ENCODE results near the gene FTH1. TPM values are rescaled to one million over a fixed set of nuclear protein-coding genes. Genes with fewer than 3 reads are reported as not detected.
A peak's percentile ranks its signal among the peaks of the same experiment; 100 is the strongest.

Gene FTH1
- total and polyA plus RNA-seq, 8 donors: 1,788 to 5,494 (median 2,077) TPM

DNA sequence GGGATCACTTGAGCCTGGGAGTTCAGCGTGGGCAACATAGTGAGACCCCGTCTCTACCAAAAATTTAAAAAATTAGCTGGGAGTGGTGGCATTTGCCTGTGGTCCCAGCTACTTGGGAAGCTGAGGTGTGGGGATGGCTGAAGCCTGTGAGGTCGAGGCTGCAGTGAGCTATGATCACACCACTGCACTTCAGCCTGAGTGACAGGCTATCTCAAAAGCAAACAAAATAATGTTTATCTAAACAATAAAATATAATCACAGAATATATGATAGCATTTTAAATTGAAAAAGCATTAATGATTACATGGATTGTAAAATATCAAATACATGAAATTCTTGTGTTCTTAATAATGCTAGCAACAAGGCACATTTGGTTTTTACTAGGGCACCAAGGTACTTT lies 14.6 kb downstream of the FTH1 start:
- no peak for TF ChIP-seq CTCF (IDR thresholded peaks at IDR 0.05)
- Histone ChIP-seq H3K4me1 (peaks cover 7 to 45% of the 10 kb centered on the region in 2 donors), H3K27ac (no peak overlapping the region), H3K4me3 (no peak overlapping the region), H3K36me3 (peaks cover 0 to 6% of the 10 kb centered on the region in 2 donors), H3K9me3 (no peaks in the 10 kb centered on the region), H3K27me3 (peaks cover 0 to 11% of the 10 kb centered on the region in 2 donors)
- intact Hi-C loops (cut with DNase I): loop anchor here in 1 of 2 donors (10.0 kb wide), 2 partner anchors 122 to 158 kb away; partner anchors contain the start of genes FEN1 and TMEM258
- DNase-seq (peak in 1 of 4 donors; percentile 14), ATAC-seq (no peak)

DNA sequence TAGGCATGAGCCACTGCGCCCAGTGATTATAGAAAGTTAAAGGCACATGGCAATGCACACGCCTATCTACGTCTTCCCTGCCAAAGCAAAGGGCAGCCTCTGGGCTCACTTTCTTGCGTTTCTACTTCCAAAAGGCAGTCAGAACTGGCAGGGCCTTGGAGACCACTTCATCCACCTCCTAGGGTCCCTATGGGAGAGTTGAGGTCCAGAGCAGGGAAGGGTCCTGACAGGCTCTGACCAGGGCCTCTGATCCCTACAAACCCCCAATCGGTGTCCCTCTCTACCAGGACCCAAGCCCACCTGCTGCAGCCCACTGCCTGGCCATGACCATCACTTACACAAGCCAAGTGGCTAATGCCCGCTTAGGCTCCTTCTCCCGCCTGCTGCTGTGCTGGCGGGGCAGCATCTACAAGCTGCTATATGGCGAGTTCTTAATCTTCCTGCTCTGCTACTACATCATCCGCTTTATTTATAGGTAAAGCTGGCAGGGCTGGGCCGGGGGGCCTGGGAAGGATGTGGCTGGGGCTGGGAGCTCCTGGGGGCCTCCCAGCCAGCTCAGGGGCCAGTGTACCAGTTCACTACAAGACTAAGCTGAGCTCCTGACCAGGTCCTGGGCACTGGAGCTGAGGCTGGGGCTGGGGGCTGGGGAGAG lies 15.8 kb downstream of the FTH1 start:
- no peak overlapping the region for H3K4me3 ChIP-seq
- ATAC-seq: no peak
- DNase-seq: peak in 1 of 4 donors; percentile 25
- H3K27me3 ChIP-seq: peaks cover 0 to 11% of the 10 kb centered on the region in 2 donors
- H3K4me1 ChIP-seq: peaks cover 7 to 43% of the 10 kb centered on the region in 2 donors
- intact Hi-C loops (cut with DNase I): loop anchor here in 1 of 2 donors (10.0 kb wide), 2 partner anchors 123 to 157 kb away; partner anchors contain the start of genes FEN1 and TMEM258
- TF ChIP-seq CTCF (IDR thresholded peaks at IDR 0.05): no peak
- H3K9me3 ChIP-seq: no peaks in the 10 kb centered on the region
- no peak overlapping the region for H3K27ac ChIP-seq
- no peaks in the 10 kb centered on the region for H3K36me3 ChIP-seq

DNA sequence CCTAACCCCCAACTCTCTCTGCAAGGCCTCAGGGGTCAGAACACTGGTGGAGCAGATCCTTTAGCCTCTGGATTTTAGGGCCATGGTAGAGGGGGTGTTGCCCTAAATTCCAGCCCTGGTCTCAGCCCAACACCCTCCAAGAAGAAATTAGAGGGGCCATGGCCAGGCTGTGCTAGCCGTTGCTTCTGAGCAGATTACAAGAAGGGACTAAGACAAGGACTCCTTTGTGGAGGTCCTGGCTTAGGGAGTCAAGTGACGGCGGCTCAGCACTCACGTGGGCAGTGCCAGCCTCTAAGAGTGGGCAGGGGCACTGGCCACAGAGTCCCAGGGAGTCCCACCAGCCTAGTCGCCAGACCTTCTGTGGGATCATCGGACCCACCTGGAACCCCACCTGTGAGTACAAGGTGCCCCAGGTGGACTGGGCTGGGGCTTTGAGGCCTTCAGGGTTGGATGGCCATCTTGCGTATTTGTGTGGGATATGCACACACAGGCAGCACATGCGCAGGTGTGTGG lies 17.3 kb downstream of the FTH1 start, which contains the start of gene BEST1:
TSS of gene BEST1 (plus strand) at position 317 of the 513 bp plus-strand sequence. CDS start 1,456 bp downstream, outside the sequence.
- H3K27me3 ChIP-seq: peaks cover 0 to 1% of the 10 kb centered on the region in 2 donors
- ATAC-seq (no peak), DNase-seq (peak in 1 of 4 donors; percentile 12)
- H3K4me3 ChIP-seq: no peak within 1 kb of the TSS
- no peaks in the 10 kb centered on the region for H3K36me3 ChIP-seq
- no peak for TF ChIP-seq CTCF (IDR thresholded peaks at IDR 0.05)
- intact Hi-C loops (cut with DNase I): loop anchor here in 1 of 2 donors (10.0 kb wide), 2 partner anchors 125 to 155 kb away; partner anchors contain the start of genes FEN1 and TMEM258
- no peaks in the 10 kb centered on the region for H3K9me3 ChIP-seq
- peaks cover 0 to 37% of the 10 kb centered on the region in 2 donors for H3K4me1 ChIP-seq
- H3K27ac ChIP-seq: peak within 1 kb of the TSS in 1 of 2 donors; percentile 23

DNA sequence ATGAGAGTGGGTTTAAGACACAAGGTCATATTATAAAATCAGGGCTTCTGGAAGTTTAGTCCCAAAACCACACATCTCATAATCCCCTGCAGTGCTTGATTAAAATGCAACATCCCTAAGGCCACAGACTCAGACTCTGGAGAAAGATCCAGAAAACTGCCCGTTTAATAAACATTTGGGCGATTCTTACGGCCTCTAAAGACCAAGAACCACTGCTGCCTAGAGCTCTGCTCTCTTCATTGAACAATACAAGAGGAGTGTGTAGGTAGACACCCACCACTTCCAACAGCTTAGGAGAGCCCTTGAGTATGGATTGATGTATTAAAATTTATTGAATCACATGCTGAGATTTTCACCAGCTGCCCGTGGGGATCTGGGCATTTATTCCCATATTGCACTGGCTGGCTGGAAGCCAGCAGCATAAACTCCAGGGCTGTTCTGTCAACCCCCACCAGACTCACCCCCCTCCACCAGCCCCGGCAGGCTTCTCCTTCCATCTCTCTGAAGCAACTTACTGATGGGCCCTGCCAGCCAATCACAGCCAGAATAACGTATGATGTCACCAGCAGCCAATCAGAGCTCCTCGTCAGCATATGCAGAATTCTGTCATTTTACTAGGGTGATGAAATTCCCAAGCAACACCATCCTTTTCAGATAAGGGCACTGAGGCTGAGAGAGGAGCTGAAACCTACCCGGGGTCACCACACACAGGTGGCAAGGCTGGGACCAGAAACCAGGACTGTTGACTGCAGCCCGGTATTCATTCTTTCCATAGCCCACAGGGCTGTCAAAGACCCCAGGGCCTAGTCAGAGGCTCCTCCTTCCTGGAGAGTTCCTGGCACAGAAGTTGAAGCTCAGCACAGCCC lies 18.0 kb downstream of the FTH1 start:
- TF ChIP-seq CTCF (IDR thresholded peaks at IDR 0.05): no peak
- intact Hi-C loops (cut with DNase I): loop anchor here in 1 of 2 donors (5.0 to 10.0 kb wide), 3 partner anchors 52 to 155 kb away; partner anchors contain the start of genes FEN1 and TMEM258
- H3K9me3 ChIP-seq: no peaks in the 10 kb centered on the region
- peak overlapping the region in 1 of 2 donors; percentile 23 for H3K27ac ChIP-seq
- H3K27me3 ChIP-seq: no peaks in the 10 kb centered on the region
- no peaks in the 10 kb centered on the region for H3K36me3 ChIP-seq
- ATAC-seq (peak; percentile 68), DNase-seq (peak in 3 of 4 donors; percentile 60 to 91 (median 74))
- H3K4me1 ChIP-seq: peaks cover 0 to 31% of the 10 kb centered on the region in 2 donors
- H3K4me3 ChIP-seq: no peak overlapping the region

Data from left lung (tissue), 10 donors.